Brain pericyte (primary cell): Measurements from ENCODE around the gene ZFPM1.
"Not testable (repeated sequence)": the region's sequence is repeated elsewhere in the genome, so short reads cannot be mapped to it uniquely, and the experiment has no call there.

ENCODE experiments used
- DNase-seq: peaks from one replicate; pipeline ENCODE4 v3.0.0-alpha.2; 2012; ENCODE audit warnings: low read depth, low spot score

The ZFPM1 gene

GRCh38 chr16:88464447-88465318 lies 11.6 kb downstream of the ZFPM1 start:
- no peak for DNase-seq

- DNase-seq, result no peak
Measured at GRCh38 chr16:88465387-88465983, 12.4 kb downstream of the ZFPM1 start.

GRCh38 chr16:88466175-88466862 lies 13.2 kb downstream of the ZFPM1 start:
- DNase-seq, result no peak

GRCh38 chr16:88466949-88467348 lies 13.9 kb downstream of the ZFPM1 start:
- DNase-seq, result no peak

- no peak for DNase-seq
Measured at GRCh38 chr16:88467541-88467944, 14.5 kb downstream of the ZFPM1 start.

GRCh38 chr16:88468275-88469129 lies 15.4 kb downstream of the ZFPM1 start:
- no peak for DNase-seq

GRCh38 chr16:88469615-88470395 lies 16.7 kb downstream of the ZFPM1 start:
- no peak for DNase-seq

GRCh38 chr16:88470396-88470680 lies 17.3 kb downstream of the ZFPM1 start:
- DNase-seq, result not testable (repeated sequence)

- not testable (repeated sequence) for DNase-seq
Measured at GRCh38 chr16:88470696-88471095, 17.6 kb downstream of the ZFPM1 start.

- DNase-seq, result no peak
Measured at GRCh38 chr16:88471115-88471514, 18.0 kb downstream of the ZFPM1 start.

GRCh38 chr16:88471575-88471974 lies 18.5 kb downstream of the ZFPM1 start:
- no peak for DNase-seq

- no peak for DNase-seq
Measured at GRCh38 chr16:88472069-88472468, 19.0 kb downstream of the ZFPM1 start.

GRCh38 chr16:88472637-88473205 lies 19.6 kb downstream of the ZFPM1 start:
- DNase-seq, result no peak

- no peak for DNase-seq
Measured at GRCh38 chr16:88473666-88474534, 20.8 kb downstream of the ZFPM1 start.

GRCh38 chr16:88475037-88475436 lies 22.0 kb downstream of the ZFPM1 start:
- no peak for DNase-seq

- DNase-seq, result no peak
Measured at GRCh38 chr16:88476203-88476602, 23.1 kb downstream of the ZFPM1 start.

- DNase-seq, result no peak
Measured at GRCh38 chr16:88476817-88477397, 23.8 kb downstream of the ZFPM1 start.

- no peak for DNase-seq
Measured at GRCh38 chr16:88477631-88478519, 24.8 kb downstream of the ZFPM1 start.
